HG03159 (cell line): ENCODE results near the gene MYO3B.

Experiments
- ATAC-seq: cut with Tn5 transposase; IDR thresholded peaks from one replicate; pipeline ENCODE4 v1.9.1; 2021; ENCODE audit warnings: mild to moderate bottlenecking, moderate library complexity; ENCODE audit not compliant: unreplicated experiment

MYO3B gene

GRCh38 chr2:170229125-170229524 is 51.2 kb downstream of the MYO3B start:
- no peak for ATAC-seq

DNA sequence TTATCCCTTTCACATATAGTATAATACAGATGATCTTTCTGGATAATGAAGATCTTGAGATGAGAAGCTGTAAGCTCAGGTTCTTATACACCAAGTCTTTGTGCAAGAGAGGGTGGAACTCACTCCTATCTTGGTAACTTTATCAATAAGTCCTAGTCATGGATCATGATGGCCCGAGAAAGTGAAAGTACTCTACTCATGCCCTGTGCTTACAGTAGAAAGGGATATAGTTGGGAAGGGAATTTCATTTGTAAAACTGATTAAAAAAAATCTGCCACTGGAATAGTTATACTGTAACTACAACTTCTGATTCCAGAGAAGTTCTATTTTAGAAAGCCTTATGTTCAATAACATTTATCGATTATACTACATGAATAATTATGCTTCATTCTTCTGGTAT is 51.8 kb downstream of the MYO3B start:
- ATAC-seq: no peak

- ATAC-seq: no peak
Observed at GRCh38 chr2:170235860-170236679, 58.1 kb downstream of the MYO3B start.

GRCh38 chr2:170236680-170237047 is 58.7 kb downstream of the MYO3B start:
- ATAC-seq: no peak

DNA sequence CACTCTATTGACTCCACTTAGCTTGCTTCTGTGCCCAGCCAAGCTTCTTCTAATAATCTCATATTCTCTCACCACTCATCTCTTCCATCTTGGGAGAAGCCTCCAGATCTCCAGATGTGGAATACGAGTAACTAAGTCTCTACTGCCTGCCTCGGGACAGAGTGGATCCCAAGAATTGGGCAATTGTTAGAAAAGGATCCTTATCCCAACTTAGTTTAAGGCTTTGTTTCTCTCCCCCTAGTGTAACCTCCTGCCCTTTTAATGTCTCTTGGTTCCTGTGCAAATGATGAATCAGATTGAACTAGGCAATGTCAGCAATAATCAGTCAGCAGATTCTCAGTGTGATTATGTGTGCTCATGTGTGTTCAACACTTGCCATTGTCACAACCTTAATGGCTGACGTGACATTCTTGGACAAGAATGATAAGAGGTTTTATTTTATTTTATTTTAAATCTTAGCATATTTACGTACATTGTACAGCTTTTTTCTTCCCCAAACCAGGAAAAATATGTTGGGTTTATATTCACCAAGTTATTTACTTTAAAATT is 59.7 kb downstream of the MYO3B start:
- no peak for ATAC-seq

DNA sequence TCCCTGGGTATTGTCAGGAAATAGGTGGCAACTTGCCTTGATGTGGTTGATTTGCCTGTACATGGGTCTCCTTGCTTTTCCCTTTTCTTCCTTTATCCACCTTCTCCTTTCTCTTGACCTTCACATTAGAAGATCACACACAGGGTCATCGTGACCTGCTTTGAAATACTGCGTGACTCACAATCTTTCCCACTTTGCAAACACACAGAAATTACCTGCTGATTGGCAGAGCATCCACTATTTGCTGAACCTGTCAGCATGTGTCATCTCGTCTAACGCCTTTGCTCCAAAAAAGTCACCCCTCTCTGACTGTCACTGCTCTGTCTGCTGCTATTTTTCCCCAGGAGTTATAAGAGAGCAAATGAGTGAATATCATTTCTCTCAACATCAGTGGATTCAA is 60.8 kb downstream of the MYO3B start:
- no peak for ATAC-seq

- ATAC-seq: no peak
Observed at GRCh38 chr2:170240629-170241028, 62.7 kb downstream of the MYO3B start.

DNA sequence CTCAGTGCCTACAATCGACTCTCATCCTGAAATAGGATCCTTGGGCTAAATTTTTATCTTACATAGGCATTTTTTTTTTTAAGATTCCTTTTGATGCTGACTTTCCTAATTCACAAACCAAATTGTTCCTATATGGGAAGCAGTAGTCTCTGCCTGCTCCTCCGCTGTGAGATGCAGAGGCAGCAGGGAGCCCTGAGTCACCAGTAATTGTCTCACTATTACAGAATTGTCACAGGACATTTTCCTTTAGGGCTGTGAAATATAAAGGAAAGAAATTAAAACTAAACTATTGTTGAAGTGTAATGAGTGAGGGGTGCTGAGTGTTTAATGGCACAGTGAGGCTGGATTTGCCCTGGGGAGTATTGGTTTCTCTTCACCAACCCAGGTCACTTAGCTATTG is 63.8 kb downstream of the MYO3B start:
- no peak for ATAC-seq

DNA sequence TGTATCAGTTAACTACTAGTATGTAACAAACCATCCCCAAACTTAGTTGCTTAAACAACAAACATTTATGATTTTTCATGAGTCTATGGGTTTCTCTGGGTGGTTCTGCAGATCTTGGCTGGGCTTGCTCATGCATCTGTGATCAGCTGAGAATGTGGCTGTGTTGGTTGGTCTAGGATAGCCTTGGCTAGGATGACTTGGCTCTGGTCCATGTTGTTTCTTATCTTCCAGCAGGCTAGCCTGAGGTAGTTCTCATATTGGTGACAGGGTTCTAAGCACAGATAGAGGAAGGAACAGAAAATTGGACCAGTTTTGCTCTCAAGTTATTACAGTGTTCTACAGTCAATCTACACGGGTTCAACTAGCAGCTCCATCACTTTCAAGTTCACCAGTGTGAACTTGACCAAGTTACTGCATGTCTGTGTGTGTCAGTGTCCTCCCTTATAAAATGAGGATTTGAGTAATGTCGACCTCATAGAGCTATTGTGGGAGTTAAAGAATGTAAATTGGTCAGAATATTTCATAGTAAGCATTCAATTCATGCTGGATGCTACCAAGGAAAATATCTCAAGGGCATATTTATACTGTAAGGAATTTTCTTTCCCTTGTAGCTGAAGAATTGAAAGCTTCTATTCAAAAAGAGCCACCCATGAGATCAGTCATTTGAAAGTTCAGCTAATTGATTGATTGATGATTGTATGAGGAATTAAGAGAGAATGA is 65.3 kb downstream of the MYO3B start:
- ATAC-seq: no peak

DNA sequence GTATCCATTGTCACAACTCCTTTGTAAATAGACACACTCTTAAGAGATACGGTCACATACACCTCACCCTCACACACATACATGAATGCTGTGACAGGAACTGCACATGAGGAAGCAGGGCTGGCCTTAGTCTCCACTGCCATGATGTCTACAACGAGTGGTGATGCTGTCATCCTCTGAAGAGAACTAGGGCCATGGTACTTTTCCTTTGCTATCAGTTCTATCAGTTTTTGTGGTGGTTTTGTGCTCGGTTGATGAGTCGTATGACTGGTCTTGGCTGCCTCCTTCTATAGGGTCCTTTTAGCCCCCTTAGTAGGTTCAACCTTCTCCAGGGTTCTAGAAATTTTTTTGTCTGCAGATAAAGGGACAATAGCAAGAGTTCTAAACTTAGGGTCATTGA is 66.0 kb downstream of the MYO3B start:
- ATAC-seq: no peak

DNA sequence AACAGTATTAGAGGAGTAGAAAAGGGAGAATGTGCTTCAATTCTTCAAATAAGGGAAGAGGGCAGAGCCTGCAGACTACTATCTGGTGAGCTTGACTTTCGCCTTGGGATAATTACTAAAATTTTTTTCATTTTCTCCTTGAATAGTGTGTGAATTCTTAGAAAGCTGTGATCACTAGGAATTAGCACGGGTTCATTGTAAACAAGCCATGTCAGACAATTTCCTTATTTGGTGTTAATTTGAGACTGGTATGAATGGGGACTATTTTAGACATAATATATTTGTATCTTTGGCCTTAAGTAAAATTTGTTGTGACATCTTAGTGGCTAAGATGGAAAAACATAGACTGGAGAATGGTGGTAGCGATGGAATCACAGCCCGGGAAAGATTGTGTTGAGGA is 66.6 kb downstream of the MYO3B start:
- no peak for ATAC-seq

DNA sequence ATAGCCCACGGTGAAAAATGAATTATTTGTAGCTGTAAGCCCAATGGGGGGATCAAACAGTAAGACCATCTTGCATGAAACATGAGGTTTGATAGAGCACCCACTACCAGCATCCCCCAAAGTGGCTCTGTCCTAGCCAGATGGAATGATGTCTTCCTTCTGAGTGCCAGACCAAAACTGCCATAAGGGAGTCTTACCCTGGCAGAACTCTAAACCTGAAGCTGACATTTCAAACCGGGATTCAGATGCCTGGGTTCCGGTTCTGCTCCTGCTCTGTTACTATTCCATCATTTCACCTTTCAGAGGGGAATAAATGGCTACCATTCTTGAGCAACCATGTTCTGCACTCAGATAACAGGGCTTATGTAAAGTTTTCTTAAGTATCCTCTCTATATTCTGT is 67.4 kb downstream of the MYO3B start:
- ATAC-seq: no peak

DNA sequence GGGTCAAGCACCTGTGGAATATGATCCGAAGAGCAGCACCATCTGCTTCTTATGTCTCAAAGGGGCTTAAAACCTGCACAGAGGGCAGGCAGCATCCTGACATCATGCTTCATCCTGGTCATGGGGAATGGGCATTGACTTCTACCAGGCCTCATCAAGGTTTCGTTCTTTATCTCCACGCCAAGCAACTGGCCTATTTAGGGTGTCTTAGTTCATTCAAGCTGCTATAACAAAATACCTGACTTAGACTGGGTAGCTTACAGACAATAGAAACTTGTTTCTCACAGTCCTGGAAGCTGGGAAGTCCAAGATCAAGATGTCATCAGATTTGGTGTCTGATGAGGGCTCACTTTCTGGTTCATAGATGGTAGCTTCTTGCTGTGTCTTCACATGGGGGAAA is 69.4 kb downstream of the MYO3B start:
- ATAC-seq: no peak

DNA sequence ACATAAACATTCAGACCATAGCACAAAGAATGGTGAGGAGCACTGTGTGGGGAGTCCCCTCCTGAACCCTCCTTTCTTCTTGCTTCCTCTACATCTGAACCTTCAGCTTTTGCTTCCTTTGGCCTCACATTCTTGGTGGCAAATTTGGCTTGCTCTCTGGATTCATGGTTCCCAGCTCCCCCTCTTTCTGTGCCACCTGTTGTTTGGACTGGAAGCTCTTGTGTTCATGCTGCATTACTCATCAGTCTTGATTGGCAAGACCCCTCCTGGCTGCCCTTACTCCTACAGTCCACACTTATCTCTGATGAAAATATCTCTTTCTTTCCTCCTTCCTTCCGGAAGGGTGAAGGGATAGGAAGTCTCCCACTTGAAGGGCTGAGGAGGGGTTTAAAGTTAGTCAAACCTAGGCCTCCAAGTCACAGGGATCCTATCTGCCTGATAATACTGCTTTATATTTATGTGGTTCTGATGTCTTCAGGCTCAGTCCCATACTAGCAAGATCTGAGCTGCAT is 70.0 kb downstream of the MYO3B start:
- ATAC-seq: no peak

DNA sequence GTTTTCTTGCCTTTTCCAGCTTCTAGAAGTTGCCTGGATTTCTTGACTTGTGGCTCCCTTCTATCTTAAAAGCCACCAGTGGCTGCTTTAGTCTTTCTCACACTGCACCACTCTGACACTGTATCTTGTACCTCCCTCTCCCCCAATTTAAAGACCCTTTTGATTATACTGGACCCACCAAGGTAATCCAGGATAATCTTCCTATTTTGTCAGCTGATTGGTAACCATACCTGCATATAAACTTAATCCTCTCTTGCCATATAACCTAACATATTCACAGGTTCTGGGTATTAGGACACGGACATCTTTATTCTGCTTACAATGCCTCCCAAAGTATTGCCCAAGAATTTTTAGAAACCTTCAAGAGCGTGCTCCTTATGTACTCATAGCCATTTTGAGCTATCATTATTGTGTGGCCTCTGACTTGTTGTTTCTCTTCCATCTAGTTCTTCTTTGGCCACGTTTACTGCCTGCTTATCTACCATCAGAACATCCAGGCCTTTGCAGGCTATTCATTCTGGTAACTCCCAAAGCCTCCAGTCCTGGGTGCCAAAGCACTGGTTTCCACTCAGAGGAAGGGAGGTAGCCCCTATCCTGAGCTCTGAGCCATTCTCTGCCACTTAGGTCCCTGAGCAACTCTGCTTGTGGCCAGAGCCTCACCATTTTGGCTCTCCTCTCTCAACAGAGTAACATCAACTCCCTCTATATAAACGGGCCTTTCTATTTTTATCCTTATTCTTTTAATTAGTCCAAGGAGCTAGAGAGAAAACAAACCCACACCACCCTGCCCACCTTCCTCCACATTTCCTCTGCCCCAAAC is 70.8 kb downstream of the MYO3B start:
- ATAC-seq: no peak

DNA sequence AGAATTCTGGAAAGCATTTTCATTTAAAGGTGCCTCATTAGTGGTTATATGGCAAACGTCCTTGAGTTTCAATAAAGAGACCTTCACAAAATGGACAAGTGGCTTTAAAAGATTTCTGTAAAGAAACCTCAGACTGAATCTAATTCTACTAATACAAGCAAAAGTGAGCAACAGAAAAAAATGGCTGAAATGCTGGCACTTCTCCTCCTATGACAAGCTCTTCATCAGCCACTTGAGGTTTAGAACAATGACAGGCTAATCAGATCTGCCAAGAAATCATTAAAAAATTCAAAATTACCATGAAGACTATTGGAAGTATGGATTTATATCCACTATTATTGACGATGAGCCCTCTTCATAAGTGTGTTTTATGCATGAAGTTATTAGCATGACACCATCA is 71.8 kb downstream of the MYO3B start:
- no peak for ATAC-seq

DNA sequence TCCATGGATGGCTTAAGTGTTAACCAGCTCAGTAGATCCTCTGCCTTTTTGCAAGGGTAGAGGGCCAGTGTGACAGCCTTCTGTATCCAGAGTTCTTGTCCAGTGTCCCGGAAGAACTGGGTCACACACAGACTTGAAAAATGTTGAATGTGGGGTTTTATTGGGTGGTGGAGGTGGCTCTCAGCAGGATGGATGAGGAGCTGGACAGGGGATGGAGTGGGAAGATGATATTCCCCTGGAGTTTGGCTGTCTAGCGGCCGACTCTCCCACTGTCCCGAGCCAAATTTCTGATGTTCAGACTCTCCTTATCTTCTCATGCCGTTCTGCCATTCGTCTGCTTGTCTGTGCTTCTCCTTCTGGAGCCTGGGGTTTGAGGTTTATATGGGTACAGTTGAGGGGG is 72.6 kb downstream of the MYO3B start:
- ATAC-seq: no peak

GRCh38 chr2:170252414-170252813 is 74.5 kb downstream of the MYO3B start:
- no peak for ATAC-seq

DNA sequence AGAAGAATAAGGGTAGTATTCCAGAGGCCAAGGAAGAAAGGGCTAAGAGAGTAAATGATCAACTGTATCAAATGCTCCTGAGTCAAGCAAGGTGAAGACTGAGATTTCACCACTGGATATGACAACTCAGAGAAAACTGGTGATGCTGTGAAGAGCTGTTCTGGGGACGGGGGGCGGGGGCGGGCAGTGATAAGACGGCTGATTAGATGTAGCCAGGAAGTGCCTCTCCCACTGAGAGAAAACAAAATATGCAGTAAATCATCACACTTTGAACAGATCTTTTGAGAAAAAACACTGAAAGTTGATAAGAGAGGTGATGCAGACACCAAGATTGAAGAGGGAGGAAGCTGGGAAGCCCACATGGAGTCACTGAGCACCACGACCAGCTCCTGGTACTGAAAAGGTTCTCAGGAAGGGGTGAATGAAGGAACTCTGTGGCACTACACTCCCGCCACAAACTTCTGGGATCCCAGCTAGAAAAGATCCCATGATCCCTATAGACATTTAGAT is 75.8 kb downstream of the MYO3B start:
- no peak for ATAC-seq

GRCh38 chr2:170254293-170254732 is 76.4 kb downstream of the MYO3B start:
- ATAC-seq: no peak

DNA sequence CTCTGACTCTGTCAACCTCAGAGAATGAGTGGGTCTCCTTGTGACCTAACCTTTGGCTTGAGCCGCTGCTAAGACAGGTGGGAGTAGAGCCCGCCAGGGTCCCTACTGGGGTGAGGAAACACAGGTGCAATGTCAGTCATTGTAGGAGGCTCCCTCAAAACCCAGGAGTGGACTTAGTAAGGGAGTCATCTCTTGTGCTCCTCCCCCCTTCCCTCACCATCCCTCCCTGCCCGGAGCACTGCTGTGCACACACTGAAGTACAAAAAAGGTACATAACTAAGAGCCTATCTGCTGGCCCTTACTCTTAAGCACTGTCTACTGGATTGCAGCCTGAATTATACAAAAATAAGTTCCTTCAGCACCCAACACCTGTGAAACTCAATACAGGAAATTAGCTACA is 77.2 kb downstream of the MYO3B start:
- no peak for ATAC-seq
